ENCODE measurements around the gene BLOC1S4.

DNA sequence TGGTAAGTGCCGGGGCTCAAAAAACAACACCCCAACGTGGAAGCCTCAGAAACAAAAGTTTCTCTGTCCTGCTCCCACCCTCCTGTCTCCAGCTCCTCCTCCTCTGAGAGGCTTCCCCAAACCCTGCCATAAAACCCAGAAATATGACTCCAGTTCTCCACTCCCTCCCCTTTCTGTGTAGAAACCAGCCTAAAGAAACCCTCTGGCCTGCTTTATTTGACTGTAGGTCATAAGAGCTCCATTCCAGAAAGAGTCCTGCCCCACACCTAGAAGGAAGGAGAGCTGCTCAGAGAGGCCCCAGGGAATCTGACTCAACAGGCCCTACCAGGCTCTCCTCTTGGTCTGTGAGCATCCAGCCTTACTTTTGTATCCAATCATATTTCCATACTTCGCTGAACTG, 23.2 kb upstream of the BLOC1S4 start:
- TF ChIP-seq EZH2 (IDR thresholded peaks at IDR 0.05; ENCODE audit: insufficient read depth, poor library complexity, severe bottlenecking) (no peak), EZH2phosphoT487 (IDR thresholded peaks at IDR 0.05; ENCODE audit: insufficient read depth, low read depth) (no peak)

All from GM23248 (cell line).